Naive thymus-derived CD4-positive, alpha-beta T cell (primary cell): ENCODE results near the gene TMEM181. TPM values are rescaled to one million over a fixed set of nuclear protein-coding genes. Genes with fewer than 3 reads are reported as not detected.
"Not testable (repeated sequence)": the region's sequence is repeated elsewhere in the genome, so short reads cannot be mapped to it uniquely, and the experiment has no call there.

Experiments used
- ATAC-seq: fragments of 150-1000 bp; cut with Tn5 transposase; 2 replicates; pipeline ENCODE4 v1.10.0; 2021; ENCODE audit warnings: mild to moderate bottlenecking, moderate library complexity
- CTCF ChIA-PET: fragments of 350-600 bp; sonication (Branson Sonifier 250); formaldehyde crosslinking; loops from one replicate; lab custom pipeline; 2021; ENCODE audit warnings: antibody characterized with exemption; lab: Charles Lee
- POLR2A ChIA-PET: fragments of 350-600 bp; sonication (Branson Sonifier 250); formaldehyde crosslinking; loops from one replicate; lab custom pipeline; 2021; ENCODE audit warnings: antibody characterized with exemption, inconsistent platforms; lab: Charles Lee
- DNase-seq, 9 donors: peaks; one replicate each; pipeline versions ENCODE4 v3.0.0 to v3.0.0-alpha.2; 2020 to 2022; ENCODE audit warnings: mixed read lengths in 1 of 9
- H3K27ac ChIP-seq: one replicate; pipeline ENCODE4 v1.7.0; 2013; ENCODE audit warnings: mild to moderate bottlenecking, low read depth, low read length, moderate library complexity
- H3K27me3 ChIP-seq, 2 donors: one replicate each; pipeline ENCODE4 v1.7.0; 2013; ENCODE audit warnings: low read length in 2 of 2, mild to moderate bottlenecking in 2 of 2, moderate library complexity in 2 of 2; ENCODE audit not compliant: control insufficient read depth in 2 of 2, insufficient read depth in 2 of 2
- H3K36me3 ChIP-seq, 3 experiments: 1 replicate in 2 of 3; 2 replicates in 1 of 3; pipeline ENCODE4 v1.7.0; 2013; ENCODE audit warnings: low read length in 3 of 3, mild to moderate bottlenecking in 3 of 3, moderate library complexity in 1 of 3; ENCODE audit not compliant: insufficient read depth in 3 of 3, control insufficient read depth in 2 of 3
- H3K4me1 ChIP-seq, 2 donors: one replicate each; pipeline ENCODE4 v1.7.0; 2013; ENCODE audit warnings: low read length in 2 of 2, mild to moderate bottlenecking in 2 of 2, moderate library complexity in 1 of 2; ENCODE audit not compliant: control insufficient read depth in 2 of 2, insufficient read depth in 2 of 2
- H3K4me3 ChIP-seq: 2 replicates; pipeline ENCODE4 v1.7.0; 2013; ENCODE audit warnings: mild to moderate bottlenecking, low read length
- H3K9me3 ChIP-seq, 3 experiments: 1 replicate in 2 of 3; 2 replicates in 1 of 3; pipeline ENCODE4 v1.7.0; 2013; ENCODE audit warnings: low read length in 3 of 3; ENCODE audit not compliant: control insufficient read depth in 2 of 3
- H3K27ac Mint-ChIP-seq, 9 donors: one replicate each; pipeline ENCODE4 v1.8.0; 2020 to 2022; ENCODE audit warnings: mixed read lengths in 9 of 9, mild to moderate bottlenecking in 8 of 9, moderate library complexity in 5 of 9, inconsistent platforms in 2 of 9
- H3K27me3 Mint-ChIP-seq, 5 donors: one replicate each; pipeline ENCODE4 v1.8.0; 2021 to 2022; ENCODE audit warnings: mixed read lengths in 5 of 5, mild to moderate bottlenecking in 1 of 5
- H3K36me3 Mint-ChIP-seq, 5 donors: one replicate each; pipeline ENCODE4 v1.8.0; 2020 to 2022; ENCODE audit warnings: mixed read lengths in 5 of 5, mild to moderate bottlenecking in 3 of 5, inconsistent platforms in 1 of 5
- H3K4me1 Mint-ChIP-seq, 7 donors: one replicate each; pipeline ENCODE4 v1.8.0; 2020 to 2022; ENCODE audit warnings: mixed read lengths in 7 of 7, mild to moderate bottlenecking in 3 of 7, inconsistent platforms in 1 of 7
- H3K4me3 Mint-ChIP-seq, 10 donors: one replicate each; pipeline ENCODE4 v1.8.0; 2020 to 2022; ENCODE audit warnings: mild to moderate bottlenecking in 10 of 10, mixed read lengths in 10 of 10, moderate library complexity in 6 of 10, inconsistent platforms in 2 of 10
- H3K9me3 Mint-ChIP-seq, 11 donors: one replicate each; pipeline ENCODE4 v1.8.0; 2020 to 2022; ENCODE audit warnings: mixed read lengths in 11 of 11, mild to moderate bottlenecking in 4 of 11, inconsistent platforms in 1 of 11, moderate library complexity in 1 of 11
- intact Hi-C, 2 donors: fragments of 100-400 bp; cut with micrococcal nuclease; formaldehyde crosslinking; loops; one replicate each; pipeline ENCODE4 v1.15.1; 2023
- polyA plus RNA-seq, 2 donors: library from polyadenylated mRNA; unstranded; fragments of 300-500 nt; fragmentation: Illumina TruSeq; gene quantifications; one replicate each; pipeline ENCODE4 v1.2.3, GENCODE V29; 2021
- total RNA-seq, 6 experiments: library from RNA in 5 of 6; stranded (reverse) in 5 of 6; gene quantifications; 1 replicate in 5 of 6; 2 replicates in 1 of 6; pipeline ENCODE4 v1.2.3 and lab custom pipeline; 2021 to 2026

The TMEM181 gene
- total and polyA plus RNA-seq, 7 experiments from 2014 or later: 1.9 to 17.2 (median 15.7) TPM

DNA sequence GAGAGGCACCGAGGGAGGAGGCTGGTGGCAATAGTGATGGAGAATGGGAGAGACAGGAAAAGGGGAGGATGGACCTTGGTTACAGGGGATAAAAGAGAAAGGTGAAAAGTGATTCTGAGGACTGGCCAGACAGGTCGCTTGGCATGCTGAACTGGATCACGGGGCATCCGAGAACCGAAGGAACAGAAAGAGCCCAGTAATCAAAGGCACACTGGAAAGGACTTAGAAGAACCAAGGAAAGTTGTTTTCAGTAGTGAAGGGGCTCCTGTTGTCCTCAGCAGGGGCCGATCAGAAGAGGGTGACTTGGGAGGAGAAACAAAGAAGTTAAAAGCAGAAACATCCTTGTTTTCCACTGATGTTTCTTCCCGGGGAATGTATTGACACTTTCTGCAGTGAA is 108.8 kb downstream of the TMEM181 start:
- H3K4me1 ChIP-seq: peaks cover 0 to 6% of the 10 kb centered on the region in 2 donors
- intact Hi-C loops: no loop called here
- no peaks in the 10 kb centered on the region for H3K27me3 ChIP-seq
- Mint-ChIP-seq H3K27me3 (no peaks in the 10 kb centered on the region), H3K4me1 (peaks cover 6 to 47% (median 27%) of the 10 kb centered on the region in 7 donors), H3K27ac (peak overlapping the region in 7 of 9 donors; percentile 24 to 76 (median 51)), H3K36me3 (peaks cover 11 to 53% (median 35%) of the 10 kb centered on the region in 5 donors), H3K9me3 (no peaks in the 10 kb centered on the region), H3K4me3 (peak overlapping the region in 2 of 10 donors; percentile 9 to 16)
- H3K27ac ChIP-seq: no peak overlapping the region
- DNase-seq (no peak), ATAC-seq (no peak)
- ChIA-PET POLR2A (interaction anchor here (0.6 kb wide), 1 partner anchor 448 kb away, joined by 3 read pairs; no protein-coding TSS in a partner anchor), CTCF (no interaction called here)
- H3K4me3 ChIP-seq: no peak overlapping the region
- peaks cover 13 to 39% (median 14%) of the 10 kb centered on the region in 3 experiments for H3K36me3 ChIP-seq
- no peaks in the 10 kb centered on the region for H3K9me3 ChIP-seq

DNA sequence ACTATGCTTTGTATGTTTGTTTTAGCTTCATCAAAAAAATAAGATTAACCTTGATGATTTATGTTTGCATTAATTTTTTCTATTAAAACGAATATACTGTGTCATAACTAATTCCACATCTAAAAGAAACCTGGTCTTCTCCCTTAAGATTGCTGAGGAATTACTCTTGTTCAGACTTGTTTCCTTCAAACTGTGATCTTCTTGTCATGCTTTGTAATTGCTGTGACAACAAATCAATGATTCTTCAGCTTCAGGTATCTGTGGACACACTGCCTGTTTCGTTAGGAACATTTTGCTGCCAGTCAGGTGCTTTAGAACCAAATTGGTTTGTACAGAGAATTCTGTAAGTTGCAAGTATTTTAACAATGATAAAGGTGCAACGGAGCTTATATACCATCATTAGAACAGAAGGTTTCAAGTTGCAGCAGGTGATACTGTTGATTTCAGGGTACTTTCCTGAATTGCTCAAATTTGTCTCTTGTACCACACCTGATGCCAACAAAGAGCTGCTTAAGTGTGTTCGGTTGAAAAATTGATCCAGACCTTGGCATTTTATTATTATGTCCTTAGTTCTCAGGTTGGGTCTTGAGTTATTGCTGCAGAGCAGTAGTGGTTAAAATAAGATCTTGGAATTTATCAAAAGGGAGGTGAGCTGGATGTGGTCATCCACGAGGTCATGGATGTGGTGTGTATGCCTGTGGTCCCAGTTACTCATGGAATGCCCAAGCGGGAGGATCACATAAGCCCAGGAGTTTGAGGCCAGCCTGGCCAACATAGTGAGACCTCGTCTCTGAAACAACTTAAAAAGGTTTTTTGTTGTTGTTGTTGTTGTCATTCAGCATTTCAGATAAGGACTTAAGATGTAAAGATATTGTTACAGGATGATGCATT is 109.5 kb downstream of the TMEM181 start:
- no peak overlapping the region for H3K27ac ChIP-seq
- ChIA-PET CTCF (interaction anchor here (1.0 kb wide), 1 partner anchor 9 kb away, joined by 3 read pairs; no protein-coding TSS in a partner anchor), POLR2A (interaction anchor here (0.6 to 1.2 kb wide), 3 partner anchors 16 to 448 kb away, joined by 3 to 5 read pairs (median 3); partner anchors contain the start of gene DYNLT1)
- Mint-ChIP-seq H3K9me3 (peaks cover 0 to 1% (median 0%) of the 10 kb centered on the region in 11 donors), H3K36me3 (peaks cover 11 to 55% (median 41%) of the 10 kb centered on the region in 5 donors), H3K27ac (peak overlapping the region in 7 of 9 donors; percentile 0 to 76 (median 38)), H3K27me3 (no peaks in the 10 kb centered on the region), H3K4me3 (peak overlapping the region in 2 of 10 donors; percentile 12 to 16), H3K4me1 (peaks cover 12 to 49% (median 28%) of the 10 kb centered on the region in 7 donors)
- peaks cover 0 to 6% of the 10 kb centered on the region in 2 donors for H3K4me1 ChIP-seq
- ATAC-seq (no peak), DNase-seq (no peak)
- no peak overlapping the region for H3K4me3 ChIP-seq
- H3K36me3 ChIP-seq: peaks cover 13 to 38% (median 14%) of the 10 kb centered on the region in 3 experiments
- H3K27me3 ChIP-seq: no peaks in the 10 kb centered on the region
- intact Hi-C loops: no loop called here
- no peaks in the 10 kb centered on the region for H3K9me3 ChIP-seq

DNA sequence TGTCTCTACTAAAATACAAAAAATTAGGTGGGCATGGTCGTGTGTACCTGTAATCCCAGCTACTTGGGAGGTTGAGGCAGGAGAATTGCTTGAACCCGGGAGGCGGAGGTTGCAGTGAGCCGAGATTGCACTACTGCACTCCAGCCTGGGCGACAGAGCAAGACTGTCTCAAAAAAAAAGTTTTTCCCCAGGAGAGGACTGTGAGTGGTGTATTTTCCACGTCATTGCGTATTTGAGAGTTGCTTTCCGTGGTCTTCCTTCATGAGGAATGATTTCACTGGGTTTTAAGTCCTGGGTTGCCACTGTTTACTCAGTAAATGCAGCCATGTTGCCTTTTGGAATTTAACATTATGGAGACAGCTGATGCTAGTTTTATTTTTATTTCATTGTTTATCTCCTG is 112.2 kb downstream of the TMEM181 start:
- H3K9me3 Mint-ChIP-seq, H3K4me3 ChIP-seq, DNase-seq, H3K27me3 Mint-ChIP-seq, H3K27ac ChIP-seq, H3K27ac Mint-ChIP-seq, H3K27me3 ChIP-seq, ATAC-seq, H3K4me1 ChIP-seq, intact Hi-C loops, H3K9me3 ChIP-seq, H3K4me3 Mint-ChIP-seq: not testable (repeated sequence)
- peaks cover 0 to 27% (median 0%) of the 10 kb centered on the region in 3 experiments for H3K36me3 ChIP-seq
- Mint-ChIP-seq H3K36me3 (peaks cover 16 to 46% (median 33%) of the 10 kb centered on the region in 5 donors), H3K4me1 (peaks cover 12 to 35% (median 20%) of the 10 kb centered on the region in 7 donors)
- ChIA-PET POLR2A (interaction anchor here (1.3 kb wide), 1 partner anchor 9 kb away, joined by 3 read pairs; no protein-coding TSS in a partner anchor), CTCF (interaction anchor here (0.6 to 1.3 kb wide), 3 partner anchors 18 to 76 kb away, joined by 3 to 4 read pairs (median 4); no protein-coding TSS in a partner anchor)

DNA sequence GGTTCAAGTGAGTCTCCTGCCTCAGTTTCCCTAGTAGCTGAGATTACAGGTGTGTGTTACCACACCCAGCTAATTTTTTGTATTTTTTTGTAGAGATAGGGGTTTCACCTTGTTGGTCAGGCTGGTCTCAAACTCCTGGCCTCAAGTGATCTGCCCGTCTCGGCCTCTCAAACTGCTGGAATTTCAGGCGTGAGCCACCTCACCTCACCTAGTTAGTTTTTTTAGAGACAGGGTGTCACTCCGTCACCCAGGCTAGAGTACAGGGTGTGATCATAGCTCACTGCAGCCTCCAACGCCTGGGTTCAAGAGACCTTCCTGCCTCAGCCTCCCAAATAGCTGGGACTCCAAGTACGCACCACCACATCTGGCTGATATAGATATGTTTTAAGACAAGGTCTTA is 112.8 kb downstream of the TMEM181 start:
- no peaks in the 10 kb centered on the region for H3K27me3 ChIP-seq
- ChIA-PET POLR2A (interaction anchor here (0.6 kb wide), 1 partner anchor 328 kb away, joined by 3 read pairs; no protein-coding TSS in a partner anchor), CTCF (interaction anchor here (0.6 to 1.3 kb wide), 4 partner anchors 15 to 305 kb away, joined by 3 to 4 read pairs (median 4); no protein-coding TSS in a partner anchor)
- no peaks in the 10 kb centered on the region for H3K27me3 Mint-ChIP-seq
- peaks cover 0 to 22% (median 0%) of the 10 kb centered on the region in 3 experiments for H3K36me3 ChIP-seq
- no peaks in the 10 kb centered on the region for H3K4me1 ChIP-seq
- H3K4me1 Mint-ChIP-seq: peaks cover 13 to 31% (median 14%) of the 10 kb centered on the region in 7 donors
- peaks cover 0 to 1% (median 0%) of the 10 kb centered on the region in 11 donors for H3K9me3 Mint-ChIP-seq
- H3K27ac ChIP-seq: no peak overlapping the region
- no peak for DNase-seq
- H3K4me3 Mint-ChIP-seq: no peak overlapping the region
- no peak for ATAC-seq
- H3K4me3 ChIP-seq: no peak overlapping the region
- peaks cover 16 to 44% (median 29%) of the 10 kb centered on the region in 5 donors for H3K36me3 Mint-ChIP-seq
- no peaks in the 10 kb centered on the region for H3K9me3 ChIP-seq
- peak overlapping the region in 1 of 9 donors; percentile 55 for H3K27ac Mint-ChIP-seq
- intact Hi-C loops: no loop called here

DNA sequence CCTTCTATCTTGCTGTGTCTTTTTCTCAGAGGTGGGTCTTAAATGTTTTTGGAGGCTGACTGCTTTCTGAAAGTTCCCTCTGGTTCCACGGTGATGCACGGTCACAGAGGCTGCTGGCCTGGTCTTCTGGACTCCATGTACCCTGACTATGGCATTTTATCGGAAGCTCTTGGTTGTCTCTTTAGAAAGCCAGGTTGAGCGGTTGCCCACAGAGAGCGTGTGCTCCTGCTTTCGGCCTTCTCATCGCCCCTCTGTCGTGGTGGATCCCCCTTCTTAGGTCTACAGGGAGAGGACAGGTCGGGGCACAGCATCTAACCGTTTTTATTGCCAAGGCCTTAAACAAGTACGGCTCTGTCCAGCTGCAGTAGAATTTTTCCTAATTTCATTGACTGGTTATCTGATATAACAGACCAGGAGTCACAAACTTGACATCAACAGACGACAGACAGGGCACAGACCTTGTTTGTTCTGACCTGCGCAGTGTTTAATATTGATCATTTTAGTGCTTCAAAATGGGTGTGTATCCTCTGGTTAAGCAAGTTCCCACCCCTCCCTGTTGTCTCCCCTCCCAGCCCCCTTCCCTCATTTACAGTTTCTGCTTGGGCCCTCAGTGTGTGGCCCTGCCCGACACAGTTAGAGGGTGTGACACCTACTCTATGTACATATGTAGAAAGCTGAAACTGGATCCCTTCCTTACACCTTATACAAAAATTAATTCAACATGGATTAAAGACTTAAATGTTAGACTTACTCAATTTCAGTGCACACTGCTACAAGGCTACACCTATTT is 114.6 kb downstream of the TMEM181 start:
- no peaks in the 10 kb centered on the region for H3K27me3 ChIP-seq
- Mint-ChIP-seq H3K27ac (peak overlapping the region in 2 of 9 donors; percentile 35 to 37), H3K4me1 (peaks cover 7 to 31% (median 13%) of the 10 kb centered on the region in 7 donors), H3K9me3 (peaks cover 0 to 1% (median 0%) of the 10 kb centered on the region in 11 donors), H3K4me3 (no peak overlapping the region), H3K27me3 (no peaks in the 10 kb centered on the region), H3K36me3 (peaks cover 7 to 45% (median 20%) of the 10 kb centered on the region in 5 donors)
- ChIA-PET POLR2A (interaction anchor here (0.7 to 0.9 kb wide), 2 partner anchors 15 to 25 kb away, joined by 3 to 4 read pairs; partner anchors contain the start of gene SYTL3), CTCF (no interaction called here)
- no peak overlapping the region for H3K27ac ChIP-seq
- intact Hi-C loops: no loop called here
- no peak for DNase-seq
- no peak overlapping the region for H3K4me3 ChIP-seq
- no peak for ATAC-seq
- no peaks in the 10 kb centered on the region for H3K4me1 ChIP-seq
- peaks cover 0 to 12% (median 0%) of the 10 kb centered on the region in 3 experiments for H3K36me3 ChIP-seq
- H3K9me3 ChIP-seq: no peaks in the 10 kb centered on the region

DNA sequence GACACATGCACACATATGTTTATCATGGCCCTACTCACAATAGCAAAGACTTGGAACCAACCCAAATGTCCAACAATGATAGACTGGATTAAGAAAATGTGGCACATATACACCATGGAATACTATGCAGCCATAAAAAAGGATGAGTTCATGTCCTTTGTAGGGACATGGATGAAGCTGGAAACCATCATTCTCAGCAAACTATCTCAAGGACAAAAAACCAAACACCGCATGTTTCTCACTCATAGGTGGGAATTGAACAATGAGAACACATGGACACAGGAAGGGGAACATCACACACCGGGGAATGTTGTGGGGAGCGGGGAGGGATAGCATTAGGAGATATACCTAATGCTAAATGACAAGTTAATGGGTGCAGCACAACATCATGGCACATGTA is 117.2 kb downstream of the TMEM181 start:
- H3K4me1 Mint-ChIP-seq: peaks cover 4 to 35% (median 8%) of the 10 kb centered on the region in 7 donors
- CTCF ChIA-PET: interaction anchor here (1.0 kb wide), 1 partner anchor 15 kb away, joined by 3 read pairs; no protein-coding TSS in a partner anchor
- ATAC-seq, H3K4me3 Mint-ChIP-seq, H3K4me3 ChIP-seq, H3K4me1 ChIP-seq, H3K9me3 ChIP-seq, DNase-seq, H3K27me3 Mint-ChIP-seq, H3K27ac ChIP-seq, H3K27me3 ChIP-seq, intact Hi-C loops, H3K9me3 Mint-ChIP-seq: not testable (repeated sequence)
- peaks cover 5 to 55% (median 32%) of the 10 kb centered on the region in 5 donors for H3K36me3 Mint-ChIP-seq
- POLR2A ChIA-PET: interaction anchor here (0.6 to 1.6 kb wide), 2 partner anchors 14 to 46 kb away, joined by 4 to 5 read pairs; no protein-coding TSS in a partner anchor
- H3K36me3 ChIP-seq: peaks cover 0 to 19% (median 0%) of the 10 kb centered on the region in 3 experiments
- H3K27ac Mint-ChIP-seq: peak overlapping the region in 1 of 9 donors; percentile 76
